Retinal pigment epithelial cell (primary cell): ENCODE data around the gene CLPTM1L.

Source experiments
- DNase-seq: peaks from one replicate; pipeline ENCODE4 v3.0.0-alpha.2; 2010; ENCODE audit warnings: low read depth
- H3K4me3 ChIP-seq: 2 replicates; pipeline ENCODE4 v1.5.1; 2011; ENCODE audit warnings: mild to moderate bottlenecking, low read length, control low read depth, moderate library complexity
- TF ChIP-seq, protein P1 (sequence below): conservative IDR thresholded peaks from 2 replicates; pipeline ENCODE4 v1.5.1; 2011; ENCODE audit warnings: low read depth, low read length, control low read depth, inconsistent platforms

The CLPTM1L gene

DNA sequence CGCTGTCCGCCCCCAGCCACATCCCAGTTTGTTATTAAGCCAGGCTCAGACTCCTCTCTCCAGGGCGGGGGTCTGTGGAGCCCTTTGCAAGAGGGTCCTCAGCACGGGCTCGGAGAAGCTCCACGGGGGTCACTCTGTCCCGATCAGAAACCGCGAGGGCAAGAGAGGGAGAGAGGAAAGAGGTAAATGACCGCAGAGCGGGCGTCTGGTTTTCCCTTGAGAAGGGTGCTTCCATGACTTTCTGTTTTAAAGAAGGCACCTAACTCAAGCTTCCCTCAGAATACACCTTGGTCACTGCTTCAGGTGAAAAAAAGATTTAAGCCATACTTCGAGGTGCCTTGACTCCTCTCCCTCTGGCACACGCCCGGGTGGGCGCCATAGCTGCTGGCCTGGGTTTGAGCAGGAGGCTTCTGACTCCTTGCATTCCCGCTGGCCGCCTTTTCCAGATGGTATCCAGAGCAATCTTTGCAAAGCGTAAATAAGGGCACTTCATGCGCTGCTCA is 44.3 kb downstream of the CLPTM1L start:
- TF ChIP-seq, protein P1, sequence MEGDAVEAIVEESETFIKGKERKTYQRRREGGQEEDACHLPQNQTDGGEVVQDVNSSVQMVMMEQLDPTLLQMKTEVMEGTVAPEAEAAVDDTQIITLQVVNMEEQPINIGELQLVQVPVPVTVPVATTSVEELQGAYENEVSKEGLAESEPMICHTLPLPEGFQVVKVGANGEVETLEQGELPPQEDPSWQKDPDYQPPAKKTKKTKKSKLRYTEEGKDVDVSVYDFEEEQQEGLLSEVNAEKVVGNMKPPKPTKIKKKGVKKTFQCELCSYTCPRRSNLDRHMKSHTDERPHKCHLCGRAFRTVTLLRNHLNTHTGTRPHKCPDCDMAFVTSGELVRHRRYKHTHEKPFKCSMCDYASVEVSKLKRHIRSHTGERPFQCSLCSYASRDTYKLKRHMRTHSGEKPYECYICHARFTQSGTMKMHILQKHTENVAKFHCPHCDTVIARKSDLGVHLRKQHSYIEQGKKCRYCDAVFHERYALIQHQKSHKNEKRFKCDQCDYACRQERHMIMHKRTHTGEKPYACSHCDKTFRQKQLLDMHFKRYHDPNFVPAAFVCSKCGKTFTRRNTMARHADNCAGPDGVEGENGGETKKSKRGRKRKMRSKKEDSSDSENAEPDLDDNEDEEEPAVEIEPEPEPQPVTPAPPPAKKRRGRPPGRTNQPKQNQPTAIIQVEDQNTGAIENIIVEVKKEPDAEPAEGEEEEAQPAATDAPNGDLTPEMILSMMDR = no peak
- no peak overlapping the region for H3K4me3 ChIP-seq
- DNase-seq = no peak

DNA sequence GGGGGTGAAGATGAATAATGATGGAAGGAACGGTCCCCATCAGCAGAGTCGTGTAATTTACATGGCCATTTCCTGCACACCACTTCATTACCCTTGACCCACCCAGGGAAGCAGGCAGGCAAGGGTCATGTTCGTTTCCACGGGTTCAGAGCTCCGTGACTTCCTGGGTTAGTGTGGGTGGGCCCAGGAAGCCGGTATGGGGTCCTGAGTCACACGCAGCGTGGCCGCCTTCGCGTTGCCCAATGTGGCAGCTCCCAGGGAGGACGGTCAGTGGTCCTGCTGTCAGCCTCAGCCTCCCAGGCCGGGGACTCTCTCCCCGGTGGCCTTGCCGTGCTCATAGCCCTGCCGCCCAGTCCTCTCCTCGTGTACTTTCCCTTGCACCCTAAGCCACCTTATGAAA is 44.9 kb downstream of the CLPTM1L start:
- no peak overlapping the region for H3K4me3 ChIP-seq
- DNase-seq = no peak
- TF ChIP-seq, protein P1 = no peak

DNA sequence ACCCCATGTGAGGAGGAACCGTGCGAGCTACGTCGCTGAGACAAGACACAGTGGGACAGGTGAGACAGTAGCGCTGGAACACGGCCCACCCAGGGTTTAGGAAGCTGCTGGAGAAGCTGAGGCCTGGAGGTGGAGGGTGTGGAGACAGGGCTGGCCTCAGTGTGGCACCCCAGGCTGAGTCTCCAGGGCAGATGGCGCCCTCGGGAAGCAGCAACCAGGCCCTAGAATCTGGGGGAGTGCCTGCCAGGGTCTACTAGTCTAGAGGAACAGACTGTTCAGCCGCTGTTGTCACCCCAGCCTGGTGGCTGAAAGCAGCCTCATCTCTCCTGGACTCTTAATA is 45.4 kb downstream of the CLPTM1L start:
- H3K4me3 ChIP-seq = no peak overlapping the region
- TF ChIP-seq, protein P1 = no peak
- no peak for DNase-seq

DNA sequence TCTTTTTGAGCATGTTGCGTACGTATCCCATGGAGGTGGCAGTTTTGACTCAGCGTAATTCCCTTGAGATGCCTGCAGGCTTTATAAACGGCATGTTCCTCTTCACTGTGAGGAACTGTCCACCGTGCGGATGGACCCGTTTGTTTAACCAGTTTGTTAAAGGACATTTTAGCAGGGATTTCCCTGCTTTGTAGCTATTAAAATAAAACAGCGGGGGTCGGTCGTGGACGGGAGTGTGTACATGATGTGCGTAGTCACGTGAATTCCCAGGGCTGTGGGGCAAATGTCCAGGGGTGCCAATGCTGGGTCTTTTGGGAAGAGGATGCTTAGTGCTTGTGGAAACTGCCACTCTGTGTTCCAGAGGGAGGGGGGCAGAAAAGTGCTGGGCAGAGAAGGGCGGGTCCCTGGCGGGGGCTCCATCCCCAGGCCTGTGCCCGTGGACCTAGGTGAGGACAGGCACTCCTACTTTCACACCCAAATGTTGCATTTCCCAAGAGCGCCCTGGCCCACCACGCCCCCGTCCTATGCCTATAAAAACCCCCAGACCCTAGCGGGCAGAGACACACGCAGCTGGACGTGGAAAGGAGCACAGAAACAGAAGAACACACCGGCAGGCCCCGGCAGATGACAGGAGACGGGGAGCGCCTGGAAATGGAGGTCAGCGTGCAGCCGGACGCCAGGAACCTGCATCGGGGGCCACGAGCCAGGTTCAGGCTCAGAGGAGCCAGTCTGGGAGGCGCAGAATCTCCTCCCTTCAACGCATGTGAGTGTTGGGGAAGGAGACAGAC is 46.0 kb downstream of the CLPTM1L start:
- DNase-seq = no peak
- TF ChIP-seq, protein P1 = no peak
- H3K4me3 ChIP-seq = no peak overlapping the region

DNA sequence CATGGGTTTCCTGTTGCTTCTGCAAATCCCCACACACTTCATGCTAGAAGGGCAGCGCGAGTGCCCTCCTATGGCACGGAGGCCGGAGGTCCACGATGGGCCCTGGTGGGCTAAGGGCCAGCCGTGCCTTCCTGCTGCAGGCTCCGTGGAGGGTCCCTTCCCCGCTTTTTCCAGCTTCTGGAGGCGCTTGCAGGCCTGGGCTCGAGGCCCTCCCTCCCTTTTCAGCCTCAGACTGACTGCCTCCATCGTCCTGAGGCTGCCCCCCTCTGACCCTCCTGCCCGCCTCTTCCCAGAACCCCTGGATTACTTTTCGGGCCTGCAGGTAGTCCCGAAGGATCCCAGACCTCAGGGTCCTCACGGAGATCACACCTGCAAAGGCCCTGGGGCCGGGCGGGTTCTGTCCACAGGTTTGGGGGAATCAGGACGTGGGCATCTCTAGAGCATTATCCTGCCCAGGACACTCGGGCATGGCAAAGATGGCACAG is 46.8 kb downstream of the CLPTM1L start:
- TF ChIP-seq, protein P1 = no peak
- no peak overlapping the region for H3K4me3 ChIP-seq
- DNase-seq = no peak

DNA sequence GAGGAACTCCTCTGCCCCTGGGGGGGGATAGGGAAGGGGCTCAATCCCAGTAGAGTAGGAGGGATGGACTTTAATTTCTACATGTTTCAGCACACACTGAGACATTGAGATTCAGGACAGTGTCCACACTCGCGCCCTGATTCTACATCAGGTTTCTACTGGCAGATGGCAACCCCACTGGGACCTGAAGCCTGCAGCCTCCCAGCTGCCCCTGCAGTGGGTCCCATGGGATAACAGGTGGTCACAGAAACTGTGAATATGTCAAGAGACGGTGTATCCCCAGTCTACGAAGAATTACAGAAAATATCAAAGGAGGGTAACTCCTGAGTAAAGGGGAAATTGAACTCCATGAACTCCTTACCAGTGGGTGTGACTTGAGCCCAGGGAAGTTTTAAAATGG is 47.7 kb downstream of the CLPTM1L start:
- no peak overlapping the region for H3K4me3 ChIP-seq
- TF ChIP-seq, protein P1 = no peak
- DNase-seq = no peak

DNA sequence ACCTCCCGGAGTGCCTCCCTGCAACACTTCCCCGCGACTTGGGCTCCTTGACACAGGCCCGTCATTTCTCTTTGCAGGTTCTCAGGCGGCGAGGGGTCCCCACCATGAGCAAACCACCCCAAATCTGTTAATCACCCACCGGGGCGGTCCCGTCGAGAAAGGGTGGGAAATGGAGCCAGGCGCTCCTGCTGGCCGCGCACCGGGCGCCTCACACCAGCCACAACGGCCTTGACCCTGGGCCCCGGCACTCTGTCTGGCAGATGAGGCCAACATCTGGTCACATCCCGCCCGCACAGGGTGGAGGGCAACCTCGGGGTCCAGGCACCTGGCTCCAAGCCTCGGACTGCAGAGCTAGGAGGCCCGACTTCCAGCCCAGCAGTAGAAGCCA is 49.3 kb downstream of the CLPTM1L start:
- no peak overlapping the region for H3K4me3 ChIP-seq
- TF ChIP-seq, protein P1 = no peak
- no peak for DNase-seq
